Nephron (organoid): ENCODE measurements around the gene TCF4.

Experiments used
- H3K27ac Mint-ChIP-seq, 3 experiments: 2 replicates each; pipeline ENCODE4 v1.8.0; 2020; ENCODE audit warnings: mixed read lengths in 3 of 3, mild to moderate bottlenecking in 2 of 3, moderate library complexity in 1 of 3
- H3K27me3 Mint-ChIP-seq: 2 replicates; pipeline ENCODE4 v1.8.0; 2021; ENCODE audit warnings: low read depth, mild to moderate bottlenecking, moderate library complexity, mixed read lengths
- H3K36me3 Mint-ChIP-seq: 2 replicates; pipeline ENCODE4 v1.8.0; 2020; ENCODE audit warnings: low read depth, mixed read lengths
- H3K4me1 Mint-ChIP-seq: 2 replicates; pipeline ENCODE4 v1.8.0; 2020; ENCODE audit warnings: mixed read lengths
- H3K4me3 Mint-ChIP-seq, 3 experiments: 2 replicates each; pipeline ENCODE4 v1.8.0; 2020; ENCODE audit warnings: mild to moderate bottlenecking in 3 of 3, mixed read lengths in 3 of 3, moderate library complexity in 2 of 3
- H3K9me3 Mint-ChIP-seq: 2 replicates; pipeline ENCODE4 v1.8.0; 2020; ENCODE audit warnings: mixed read lengths
- CTCF ChIP-seq, 3 experiments: fragments of 200-600 bp; sonication (generic); IDR thresholded peaks; one replicate each; pipeline ENCODE4 v1.5.0; 2021; ENCODE audit warnings: antibody characterized with exemption in 3 of 3; ENCODE audit not compliant: unreplicated experiment in 3 of 3

Gene TCF4

GRCh38 chr18:55353806-55354205 is 234.2 kb downstream of the TCF4 start:
- H3K27me3 Mint-ChIP-seq, result no peaks in the 10 kb centered on the region
- H3K9me3 Mint-ChIP-seq, result no peaks in the 10 kb centered on the region
- H3K4me3 Mint-ChIP-seq, result no peak overlapping the region
- peaks cover 44% of the 10 kb centered on the region for H3K4me1 Mint-ChIP-seq
- H3K36me3 Mint-ChIP-seq, result no peaks in the 10 kb centered on the region
- no peak overlapping the region for H3K27ac Mint-ChIP-seq
- TF ChIP-seq CTCF (IDR thresholded peaks at IDR 0.05; ENCODE audit: unreplicated experiment in 3 of 3), result no peak

- Mint-ChIP-seq H3K27ac (peak overlapping the region in 1 of 3 experiments; percentile 5), H3K4me1 (peaks cover 44% of the 10 kb centered on the region), H3K27me3 (no peaks in the 10 kb centered on the region), H3K4me3 (no peak overlapping the region), H3K36me3 (no peaks in the 10 kb centered on the region), H3K9me3 (no peaks in the 10 kb centered on the region)
- TF ChIP-seq CTCF (IDR thresholded peaks at IDR 0.05; ENCODE audit: unreplicated experiment in 3 of 3), result no peak
These were observed 234.6 kb downstream of the TCF4 start for GRCh38 chr18:55353391-55353790.

GRCh38 chr18:55351980-55352714 is 235.8 kb downstream of the TCF4 start:
- H3K27me3 Mint-ChIP-seq, result no peaks in the 10 kb centered on the region
- H3K27ac Mint-ChIP-seq, result no peak overlapping the region

GRCh38 chr18:55351241-55351691 is 236.7 kb downstream of the TCF4 start:
- peak overlapping the region; percentile 19 to 90 (median 65) for H3K27ac Mint-ChIP-seq
- peaks cover 56% of the 10 kb centered on the region for H3K4me1 Mint-ChIP-seq
- no peaks in the 10 kb centered on the region for H3K9me3 Mint-ChIP-seq
- H3K4me3 Mint-ChIP-seq, result no peak overlapping the region
- no peaks in the 10 kb centered on the region for H3K36me3 Mint-ChIP-seq
- no peak for TF ChIP-seq CTCF (IDR thresholded peaks at IDR 0.05; ENCODE audit: unreplicated experiment in 3 of 3)
- no peaks in the 10 kb centered on the region for H3K27me3 Mint-ChIP-seq

More at GRCh38 chr18:55351980-55352714, 235.8 kb downstream of the TCF4 start:
- no peak for TF ChIP-seq CTCF (IDR thresholded peaks at IDR 0.05; ENCODE audit: unreplicated experiment in 3 of 3)
- peaks cover 50% of the 10 kb centered on the region for H3K4me1 Mint-ChIP-seq
- no peak overlapping the region for H3K4me3 Mint-ChIP-seq
- H3K36me3 Mint-ChIP-seq, result no peaks in the 10 kb centered on the region
- H3K9me3 Mint-ChIP-seq, result no peaks in the 10 kb centered on the region

GRCh38 chr18:55349685-55350084 is 238.3 kb downstream of the TCF4 start:
- no peak overlapping the region for H3K4me3 Mint-ChIP-seq
- peak overlapping the region in 2 of 3 experiments; percentile 19 to 90 for H3K27ac Mint-ChIP-seq
- H3K36me3 Mint-ChIP-seq, result no peaks in the 10 kb centered on the region
- peaks cover 56% of the 10 kb centered on the region for H3K4me1 Mint-ChIP-seq
- H3K27me3 Mint-ChIP-seq, result no peaks in the 10 kb centered on the region
- H3K9me3 Mint-ChIP-seq, result no peaks in the 10 kb centered on the region
- TF ChIP-seq CTCF (IDR thresholded peaks at IDR 0.05; ENCODE audit: unreplicated experiment in 3 of 3), result no peak
